ENCODE measurements around the gene ATG4D.
A peak's percentile ranks its signal among the peaks of the same experiment; 100 is the strongest.

The ATG4D gene

DNA sequence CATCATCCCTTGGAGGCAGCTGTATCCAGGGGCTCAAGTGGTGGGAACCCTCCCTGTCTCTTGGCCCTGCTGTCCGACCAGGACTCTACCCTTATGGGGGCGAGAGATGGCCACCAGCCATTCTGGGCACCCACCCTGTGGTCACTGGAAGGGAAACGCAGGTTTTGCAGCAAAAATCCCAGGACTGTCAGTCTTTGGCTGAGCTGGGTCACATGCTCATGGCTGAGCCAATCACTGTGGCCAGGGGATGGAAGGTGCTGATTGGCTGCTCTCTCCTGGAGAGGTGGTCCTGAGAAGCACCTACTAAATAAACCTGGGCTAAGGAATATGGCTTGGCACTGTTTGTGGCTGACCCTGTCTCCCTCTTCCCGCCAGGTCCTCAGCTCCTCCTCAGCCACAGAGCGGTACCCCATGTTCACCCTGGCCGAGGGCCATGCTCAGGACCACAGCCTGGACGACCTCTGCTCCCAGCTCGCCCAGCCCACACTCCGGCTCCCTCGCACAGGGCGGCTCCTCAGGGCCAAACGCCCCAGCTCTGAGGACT, 8.9 kb downstream of the ATG4D start:
- H3K27ac ChIP-seq (ENCODE audit: extremely low read depth, low read depth, low read length): no peak overlapping the region
- H3K9me3 ChIP-seq (ENCODE audit: control insufficient read depth, insufficient read depth, low read depth, low read length): no peaks in the 10 kb centered on the region
- ChIA-PET CTCF (interaction anchor here (0.6 to 4.0 kb wide), 13 partner anchors 10 to 148 kb away, joined by 3 to 16 read pairs (median 3); no protein-coding TSS in a partner anchor), POLR2A (interaction anchor here (0.6 to 2.2 kb wide), 12 partner anchors 9 to 283 kb away, joined by 3 to 14 read pairs (median 3); partner anchors contain the start of genes ATG4D, CDC37, CDKN2D and ICAM1)
- no peak overlapping the region for H3K4me3 ChIP-seq (ENCODE audit: low read depth, low read length)
- H3K36me3 ChIP-seq (ENCODE audit: control insufficient read depth in 2 of 2, insufficient read depth in 1 of 2, low read length in 2 of 2): peaks cover 24 to 87% of the 10 kb centered on the region in 2 experiments; a peak in 2 of 3 replicates
- TF ChIP-seq ZNF571 (tag by site-specific recombination; IDR thresholded peaks at IDR 0.05) (no peak), ZNF354C (tag by site-specific recombination; IDR thresholded peaks at IDR 0.05; ENCODE audit: borderline replicate concordance, low read depth) (no peak), ZNF664 (tag by site-specific recombination; IDR thresholded peaks at IDR 0.05) (peak; percentile 30; the same call in 1 of the 2 replicates), ZNF248 (tag by site-specific recombination; IDR thresholded peaks at IDR 0.05) (no peak), SP2 (tag by site-specific recombination; IDR thresholded peaks at IDR 0.05) (peak; percentile 50), ZNF521 (tag by site-specific recombination; IDR thresholded peaks at IDR 0.05) (no peak), ZNF324 (tag by site-specific recombination; IDR thresholded peaks at IDR 0.05) (no peak), ZFP37 (tag by site-specific recombination; IDR thresholded peaks at IDR 0.05) (no peak), ZNF596 (tag by site-specific recombination; IDR thresholded peaks at IDR 0.05) (no peak), MZF1 (tag by site-specific recombination; IDR thresholded peaks at IDR 0.05; ENCODE audit: borderline replicate concordance) (no peak), ZFP41 (tag by site-specific recombination; IDR thresholded peaks at IDR 0.05; ENCODE audit: borderline replicate concordance) (no peak), GFI1B (tag by site-specific recombination; IDR thresholded peaks at IDR 0.05) (no peak), RBAK (tag by site-specific recombination; IDR thresholded peaks at IDR 0.05) (no peak), ZNF621 (tag by site-specific recombination; IDR thresholded peaks at IDR 0.05) (0 out of 2 replicates have a peak, but pooled peaks have one; percentile 66), ZNF747 (tag by site-specific recombination; IDR thresholded peaks at IDR 0.05) (no peak), HOXA7 (CRISPR knock-in tag; IDR thresholded peaks at IDR 0.05; ENCODE audit: borderline replicate concordance) (no peak), ZNF211 (tag by site-specific recombination; IDR thresholded peaks at IDR 0.05; ENCODE audit: low read depth) (no peak), ZNF600 (tag by site-specific recombination; IDR thresholded peaks at IDR 0.05) (0 out of 2 replicates have a peak, but pooled peaks have one; percentile 52), FEZF1 (tag by site-specific recombination; IDR thresholded peaks at IDR 0.05) (no peak), ZNF624 (tag by site-specific recombination; IDR thresholded peaks at IDR 0.05) (no peak), HOXC10 (CRISPR knock-in tag; IDR thresholded peaks at IDR 0.05) (no peak), ZNF138 (tag by site-specific recombination; IDR thresholded peaks at IDR 0.05; ENCODE audit: borderline replicate concordance) (no peak)
- TF ChIP-seq, protein P1, sequence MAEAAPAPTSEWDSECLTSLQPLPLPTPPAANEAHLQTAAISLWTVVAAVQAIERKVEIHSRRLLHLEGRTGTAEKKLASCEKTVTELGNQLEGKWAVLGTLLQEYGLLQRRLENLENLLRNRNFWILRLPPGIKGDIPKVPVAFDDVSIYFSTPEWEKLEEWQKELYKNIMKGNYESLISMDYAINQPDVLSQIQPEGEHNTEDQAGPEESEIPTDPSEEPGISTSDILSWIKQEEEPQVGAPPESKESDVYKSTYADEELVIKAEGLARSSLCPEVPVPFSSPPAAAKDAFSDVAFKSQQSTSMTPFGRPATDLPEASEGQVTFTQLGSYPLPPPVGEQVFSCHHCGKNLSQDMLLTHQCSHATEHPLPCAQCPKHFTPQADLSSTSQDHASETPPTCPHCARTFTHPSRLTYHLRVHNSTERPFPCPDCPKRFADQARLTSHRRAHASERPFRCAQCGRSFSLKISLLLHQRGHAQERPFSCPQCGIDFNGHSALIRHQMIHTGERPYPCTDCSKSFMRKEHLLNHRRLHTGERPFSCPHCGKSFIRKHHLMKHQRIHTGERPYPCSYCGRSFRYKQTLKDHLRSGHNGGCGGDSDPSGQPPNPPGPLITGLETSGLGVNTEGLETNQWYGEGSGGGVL (tag by site-specific recombination; IDR thresholded peaks at IDR 0.05): no peak
- TF ChIP-seq, protein P2, sequence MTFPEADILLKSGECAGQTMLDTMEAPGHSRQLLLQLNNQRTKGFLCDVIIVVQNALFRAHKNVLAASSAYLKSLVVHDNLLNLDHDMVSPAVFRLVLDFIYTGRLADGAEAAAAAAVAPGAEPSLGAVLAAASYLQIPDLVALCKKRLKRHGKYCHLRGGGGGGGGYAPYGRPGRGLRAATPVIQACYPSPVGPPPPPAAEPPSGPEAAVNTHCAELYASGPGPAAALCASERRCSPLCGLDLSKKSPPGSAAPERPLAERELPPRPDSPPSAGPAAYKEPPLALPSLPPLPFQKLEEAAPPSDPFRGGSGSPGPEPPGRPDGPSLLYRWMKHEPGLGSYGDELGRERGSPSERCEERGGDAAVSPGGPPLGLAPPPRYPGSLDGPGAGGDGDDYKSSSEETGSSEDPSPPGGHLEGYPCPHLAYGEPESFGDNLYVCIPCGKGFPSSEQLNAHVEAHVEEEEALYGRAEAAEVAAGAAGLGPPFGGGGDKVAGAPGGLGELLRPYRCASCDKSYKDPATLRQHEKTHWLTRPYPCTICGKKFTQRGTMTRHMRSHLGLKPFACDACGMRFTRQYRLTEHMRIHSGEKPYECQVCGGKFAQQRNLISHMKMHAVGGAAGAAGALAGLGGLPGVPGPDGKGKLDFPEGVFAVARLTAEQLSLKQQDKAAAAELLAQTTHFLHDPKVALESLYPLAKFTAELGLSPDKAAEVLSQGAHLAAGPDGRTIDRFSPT (tag by site-specific recombination; IDR thresholded peaks at IDR 0.05): no peak
- H3K4me1 ChIP-seq (ENCODE audit: control insufficient read depth, insufficient read depth, low read length): no peaks in the 10 kb centered on the region
